ENCODE measurements around the gene ERN1. TPM values are rescaled to one million over a fixed set of nuclear protein-coding genes. Genes with fewer than 3 reads are reported as not detected.
A peak's percentile ranks its signal among the peaks of the same experiment; 100 is the strongest.

Gene ERN1
- polyA plus RNA-seq, 3 donors: 11.0 to 27.5 (median 13.7) TPM

- no peak for TF ChIP-seq CTCF (IDR thresholded peaks at IDR 0.05)
- Histone ChIP-seq H3K9me3 (replicated peaks in 1 of 2; ENCODE audit: control insufficient read depth in 1 of 2, insufficient read depth in 1 of 2, low read length in 2 of 2) (no peaks in the 10 kb centered on the region), H4K20me1 (ENCODE audit: insufficient read depth, low read length) (peaks cover 53% of the 10 kb centered on the region), H3K4me2 (replicated peaks; ENCODE audit: extremely low read depth, low read length, poor library complexity, severe bottlenecking) (no peak overlapping the region), H3K4me3 (replicated peaks in 1 of 3; ENCODE audit: low read depth in 2 of 3, low read length in 3 of 3) (no peak overlapping the region), H3K27me3 (ENCODE audit: control insufficient read depth in 2 of 2, insufficient read depth in 2 of 2, low read length in 2 of 2) (no peaks in the 10 kb centered on the region), H3K9ac (ENCODE audit: insufficient read depth, low read length, poor library complexity, severe bottlenecking) (no peak overlapping the region), H3K4me1 (ENCODE audit: control insufficient read depth in 1 of 2, insufficient read depth in 2 of 2, low read length in 2 of 2) (peaks cover 21 to 31% of the 10 kb centered on the region in 2 donors), H2AFZ (ENCODE audit: insufficient read depth, low read depth, low read length, poor library complexity, severe bottlenecking) (no peak overlapping the region), H3K36me3 (replicated peaks in 1 of 2; ENCODE audit: control insufficient read depth in 1 of 2, insufficient read depth in 2 of 2, low read length in 2 of 2) (peaks cover 18 to 36% of the 10 kb centered on the region in 2 donors), H3K79me2 (ENCODE audit: insufficient read depth, low read length) (peaks cover 53% of the 10 kb centered on the region), H3K27ac (ENCODE audit: low read depth in 1 of 2, low read length in 2 of 2) (no peak overlapping the region)
- intact Hi-C loops (cut with micrococcal nuclease): no loop called here
- Mint-ChIP-seq H3K4me1 (peaks cover 46% of the 10 kb centered on the region), H3K4me3 (no peak overlapping the region), H3K27me3 (ENCODE audit: low read depth in 3 of 3) (no peaks in the 10 kb centered on the region), H3K36me3 (peaks cover 53 to 59% of the 10 kb centered on the region in 2 donors), H3K9me3 (no peaks in the 10 kb centered on the region), H3K27ac (no peak overlapping the region)
- DNase-seq: no peak
- 100% methylated on average over 3 of the region's 6 CpGs for WGBS (ENCODE audit: insufficient coverage)
Observed at GRCh38 chr17:64099543-64099942, 30.4 kb downstream of the ERN1 start.

GRCh38 chr17:64097196-64097936, 32.6 kb downstream of the ERN1 start:
- no peak overlapping the region for H3K9ac ChIP-seq (ENCODE audit: insufficient read depth, low read length, poor library complexity, severe bottlenecking)
- no peak overlapping the region for H3K4me2 ChIP-seq (replicated peaks; ENCODE audit: extremely low read depth, low read length, poor library complexity, severe bottlenecking)
- no peak overlapping the region for H3K4me3 ChIP-seq (replicated peaks in 1 of 3; ENCODE audit: low read depth in 2 of 3, low read length in 3 of 3)
- no peak overlapping the region for H3K27ac ChIP-seq (ENCODE audit: low read depth in 1 of 2, low read length in 2 of 2)
- DNase-seq: peak in 2 of 3 donors; percentile 47
- Mint-ChIP-seq H3K4me3 (no peak overlapping the region), H3K36me3 (peaks cover 58 to 71% of the 10 kb centered on the region in 2 donors), H3K27ac (peak overlapping the region in 2 of 7 donors; percentile 15 to 35), H3K9me3 (no peaks in the 10 kb centered on the region), H3K4me1 (peaks cover 39% of the 10 kb centered on the region), H3K27me3 (ENCODE audit: low read depth in 3 of 3) (no peaks in the 10 kb centered on the region)
- H3K36me3 ChIP-seq (replicated peaks in 1 of 2; ENCODE audit: control insufficient read depth in 1 of 2, insufficient read depth in 2 of 2, low read length in 2 of 2): peaks cover 18 to 45% of the 10 kb centered on the region in 2 donors
- no peak for TF ChIP-seq CTCF (IDR thresholded peaks at IDR 0.05)
- H2AFZ ChIP-seq (ENCODE audit: insufficient read depth, low read depth, low read length, poor library complexity, severe bottlenecking): no peak overlapping the region
- no CpG with 5 or more reads among the region's 8 CpGs for WGBS (ENCODE audit: insufficient coverage)
- no peaks in the 10 kb centered on the region for H3K27me3 ChIP-seq (ENCODE audit: control insufficient read depth in 2 of 2, insufficient read depth in 2 of 2, low read length in 2 of 2)
- H3K79me2 ChIP-seq (ENCODE audit: insufficient read depth, low read length): peaks cover 45% of the 10 kb centered on the region
- H3K9me3 ChIP-seq (replicated peaks in 1 of 2; ENCODE audit: control insufficient read depth in 1 of 2, insufficient read depth in 1 of 2, low read length in 2 of 2): no peaks in the 10 kb centered on the region
- H3K4me1 ChIP-seq (ENCODE audit: control insufficient read depth in 1 of 2, insufficient read depth in 2 of 2, low read length in 2 of 2): peaks cover 20 to 28% of the 10 kb centered on the region in 2 donors
- peaks cover 32% of the 10 kb centered on the region for H4K20me1 ChIP-seq (ENCODE audit: insufficient read depth, low read length)
- intact Hi-C loops (cut with micrococcal nuclease): no loop called here
